ENCODE results near the gene GABRB1. TPM values are rescaled to one million over a fixed set of nuclear protein-coding genes. Genes with fewer than 3 reads are reported as not detected.

Gene GABRB1
- polyA plus RNA-seq, 2 of the 4 experiments (the other 2 are of a cell fraction), result not detected

DNA sequence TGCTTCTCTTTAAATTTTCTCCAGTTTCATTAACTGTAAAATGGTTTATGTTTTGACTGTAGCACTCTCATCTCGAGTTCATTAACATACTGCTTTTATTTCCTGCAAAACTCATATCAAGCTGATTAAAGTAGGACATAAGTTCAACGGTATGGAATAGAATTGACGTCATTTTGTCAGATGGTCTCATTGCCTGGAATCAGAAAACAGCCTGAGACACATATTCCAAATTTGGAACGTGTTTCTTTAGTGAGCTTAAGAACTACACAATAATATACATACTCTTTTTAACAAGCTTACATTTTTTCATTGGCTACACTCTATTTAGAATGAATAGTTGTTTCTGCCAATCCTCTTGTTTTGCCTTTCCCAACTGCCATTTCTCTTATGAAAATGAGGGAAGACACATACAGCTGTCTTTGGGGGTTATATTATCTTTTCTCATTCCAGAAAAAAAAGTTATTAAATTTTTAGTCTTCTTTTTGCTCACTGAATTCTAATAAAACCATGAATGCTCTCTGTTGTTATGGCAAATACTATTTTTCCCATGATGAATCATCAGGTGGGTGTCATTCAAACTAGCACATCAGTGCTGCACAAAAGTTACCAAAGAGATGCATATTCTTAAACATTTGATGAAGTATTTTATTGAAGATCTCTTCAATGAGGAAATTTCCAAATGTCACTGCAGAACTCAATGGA, 162.8 kb downstream of the GABRB1 start:
- H3K4me3 ChIP-seq, result no peak overlapping the region
- POLR2A ChIA-PET, result no interaction called here

DNA sequence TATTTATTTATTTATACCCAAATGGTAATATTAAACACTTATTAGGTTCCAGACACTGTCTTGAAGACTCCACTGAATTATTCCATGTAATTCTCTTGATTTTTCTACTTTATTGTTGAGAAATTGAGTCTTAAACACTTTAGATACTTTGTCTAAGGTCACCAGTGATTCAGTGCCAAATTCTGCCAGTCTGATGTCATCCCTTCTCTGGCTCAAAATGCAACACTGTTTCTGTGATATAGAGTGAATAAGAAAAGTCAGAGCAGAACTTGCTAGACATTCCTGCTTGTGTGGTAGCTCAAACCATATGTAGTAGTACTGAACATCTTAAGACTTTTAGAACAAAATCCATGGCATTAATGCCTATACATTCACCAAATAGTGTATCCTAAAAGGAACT, 164.3 kb downstream of the GABRB1 start:
- no peaks in the 10 kb centered on the region for H3K9me3 ChIP-seq
- no peak overlapping the region for H3K4me3 ChIP-seq
- H3K4me2 ChIP-seq, result no peak overlapping the region
- FAIRE-seq, result no peak
- no peak for ATAC-seq
- H3K27ac ChIP-seq, result no peak overlapping the region
- ChIA-PET CTCF (no interaction called here), POLR2A (no interaction called here)
- no peak for DNase-seq (ENCODE audit: low read depth in 1 of 2, low spot score in 1 of 2)
- H3K4me1 ChIP-seq, result no peaks in the 10 kb centered on the region
- TF ChIP-seq TP53 (CRISPR knock-in tag; IDR thresholded peaks at IDR 0.05) (no peak), EP300 (IDR thresholded peaks at IDR 0.05) (no peak), ZSCAN20 (CRISPR knock-in tag; IDR thresholded peaks at IDR 0.05) (no peak), FOXS1 (CRISPR knock-in tag; IDR thresholded peaks at IDR 0.05) (no peak), RARB (CRISPR knock-in tag; IDR thresholded peaks at IDR 0.05) (no peak), NR3C1 (IDR thresholded peaks at IDR 0.05) (no peak), SMC3 (IDR thresholded peaks at IDR 0.05) (no peak), ZFP36 (IDR thresholded peaks at IDR 0.05; ENCODE audit: borderline replicate concordance, partially characterized antibody) (no peak), BHLHE40 (IDR thresholded peaks at IDR 0.05; ENCODE audit: low read depth, low read length) (no peak), FOSB (CRISPR knock-in tag; IDR thresholded peaks at IDR 0.05) (no peak)
- TF ChIP-seq, protein P1, sequence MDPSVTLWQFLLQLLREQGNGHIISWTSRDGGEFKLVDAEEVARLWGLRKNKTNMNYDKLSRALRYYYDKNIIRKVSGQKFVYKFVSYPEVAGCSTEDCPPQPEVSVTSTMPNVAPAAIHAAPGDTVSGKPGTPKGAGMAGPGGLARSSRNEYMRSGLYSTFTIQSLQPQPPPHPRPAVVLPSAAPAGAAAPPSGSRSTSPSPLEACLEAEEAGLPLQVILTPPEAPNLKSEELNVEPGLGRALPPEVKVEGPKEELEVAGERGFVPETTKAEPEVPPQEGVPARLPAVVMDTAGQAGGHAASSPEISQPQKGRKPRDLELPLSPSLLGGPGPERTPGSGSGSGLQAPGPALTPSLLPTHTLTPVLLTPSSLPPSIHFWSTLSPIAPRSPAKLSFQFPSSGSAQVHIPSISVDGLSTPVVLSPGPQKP (IDR thresholded peaks at IDR 0.05; ENCODE audit: low read depth, low read length), result no peak

More for the DNA sequence above, 162.8 kb downstream of the GABRB1 start:
- 3% methylated on average over 4 of the region's 4 CpGs for WGBS (ENCODE audit: missing lambda C conversion rate)
- ATAC-seq (no peak), DNase-seq (ENCODE audit: low read depth in 1 of 2, low spot score in 1 of 2) (no peak), FAIRE-seq (no peak)
- CTCF ChIA-PET, result no interaction called here
- no peak overlapping the region for H3K4me2 ChIP-seq
- H3K9me3 ChIP-seq, result no peaks in the 10 kb centered on the region
- H3K27ac ChIP-seq, result no peak overlapping the region
- H3K4me1 ChIP-seq, result no peaks in the 10 kb centered on the region
- TF ChIP-seq, protein P2, sequence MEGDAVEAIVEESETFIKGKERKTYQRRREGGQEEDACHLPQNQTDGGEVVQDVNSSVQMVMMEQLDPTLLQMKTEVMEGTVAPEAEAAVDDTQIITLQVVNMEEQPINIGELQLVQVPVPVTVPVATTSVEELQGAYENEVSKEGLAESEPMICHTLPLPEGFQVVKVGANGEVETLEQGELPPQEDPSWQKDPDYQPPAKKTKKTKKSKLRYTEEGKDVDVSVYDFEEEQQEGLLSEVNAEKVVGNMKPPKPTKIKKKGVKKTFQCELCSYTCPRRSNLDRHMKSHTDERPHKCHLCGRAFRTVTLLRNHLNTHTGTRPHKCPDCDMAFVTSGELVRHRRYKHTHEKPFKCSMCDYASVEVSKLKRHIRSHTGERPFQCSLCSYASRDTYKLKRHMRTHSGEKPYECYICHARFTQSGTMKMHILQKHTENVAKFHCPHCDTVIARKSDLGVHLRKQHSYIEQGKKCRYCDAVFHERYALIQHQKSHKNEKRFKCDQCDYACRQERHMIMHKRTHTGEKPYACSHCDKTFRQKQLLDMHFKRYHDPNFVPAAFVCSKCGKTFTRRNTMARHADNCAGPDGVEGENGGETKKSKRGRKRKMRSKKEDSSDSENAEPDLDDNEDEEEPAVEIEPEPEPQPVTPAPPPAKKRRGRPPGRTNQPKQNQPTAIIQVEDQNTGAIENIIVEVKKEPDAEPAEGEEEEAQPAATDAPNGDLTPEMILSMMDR (IDR thresholded peaks at IDR 0.05), result no peak
- TF ChIP-seq RNF2 (IDR thresholded peaks at IDR 0.05; ENCODE audit: borderline replicate concordance, low read depth) (no peak), TP53 (CRISPR knock-in tag; IDR thresholded peaks at IDR 0.05) (no peak), RCOR1 (IDR thresholded peaks at IDR 0.05; ENCODE audit: low read depth, low read length) (no peak), HDAC2 (IDR thresholded peaks at IDR 0.05) (no peak), RARB (CRISPR knock-in tag; IDR thresholded peaks at IDR 0.05) (no peak), KDM5A (IDR thresholded peaks at IDR 0.05) (no peak), MAFK (IDR thresholded peaks at IDR 0.05; ENCODE audit: partially characterized antibody) (no peak), NPAS2 (CRISPR knock-in tag; IDR thresholded peaks at IDR 0.05; ENCODE audit: borderline replicate concordance) (no peak), ZC3H11A (IDR thresholded peaks at IDR 0.05) (no peak), NFE2L2 (conservative IDR thresholded peaks at IDR 0.05; ENCODE audit: low read length) (no peak), RFX5 (IDR thresholded peaks at IDR 0.05) (no peak), EP300 (IDR thresholded peaks at IDR 0.05) (no peak), POLR2AphosphoS2 (conservative IDR thresholded peaks at IDR 0.05; ENCODE audit: low read length) (no peak), TFCP2L1 (CRISPR knock-in tag; IDR thresholded peaks at IDR 0.05) (no peak)
- TF ChIP-seq, protein P3, sequence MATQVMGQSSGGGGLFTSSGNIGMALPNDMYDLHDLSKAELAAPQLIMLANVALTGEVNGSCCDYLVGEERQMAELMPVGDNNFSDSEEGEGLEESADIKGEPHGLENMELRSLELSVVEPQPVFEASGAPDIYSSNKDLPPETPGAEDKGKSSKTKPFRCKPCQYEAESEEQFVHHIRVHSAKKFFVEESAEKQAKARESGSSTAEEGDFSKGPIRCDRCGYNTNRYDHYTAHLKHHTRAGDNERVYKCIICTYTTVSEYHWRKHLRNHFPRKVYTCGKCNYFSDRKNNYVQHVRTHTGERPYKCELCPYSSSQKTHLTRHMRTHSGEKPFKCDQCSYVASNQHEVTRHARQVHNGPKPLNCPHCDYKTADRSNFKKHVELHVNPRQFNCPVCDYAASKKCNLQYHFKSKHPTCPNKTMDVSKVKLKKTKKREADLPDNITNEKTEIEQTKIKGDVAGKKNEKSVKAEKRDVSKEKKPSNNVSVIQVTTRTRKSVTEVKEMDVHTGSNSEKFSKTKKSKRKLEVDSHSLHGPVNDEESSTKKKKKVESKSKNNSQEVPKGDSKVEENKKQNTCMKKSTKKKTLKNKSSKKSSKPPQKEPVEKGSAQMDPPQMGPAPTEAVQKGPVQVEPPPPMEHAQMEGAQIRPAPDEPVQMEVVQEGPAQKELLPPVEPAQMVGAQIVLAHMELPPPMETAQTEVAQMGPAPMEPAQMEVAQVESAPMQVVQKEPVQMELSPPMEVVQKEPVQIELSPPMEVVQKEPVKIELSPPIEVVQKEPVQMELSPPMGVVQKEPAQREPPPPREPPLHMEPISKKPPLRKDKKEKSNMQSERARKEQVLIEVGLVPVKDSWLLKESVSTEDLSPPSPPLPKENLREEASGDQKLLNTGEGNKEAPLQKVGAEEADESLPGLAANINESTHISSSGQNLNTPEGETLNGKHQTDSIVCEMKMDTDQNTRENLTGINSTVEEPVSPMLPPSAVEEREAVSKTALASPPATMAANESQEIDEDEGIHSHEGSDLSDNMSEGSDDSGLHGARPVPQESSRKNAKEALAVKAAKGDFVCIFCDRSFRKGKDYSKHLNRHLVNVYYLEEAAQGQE (IDR thresholded peaks at IDR 0.05), result no peak
- TF ChIP-seq, protein P4, sequence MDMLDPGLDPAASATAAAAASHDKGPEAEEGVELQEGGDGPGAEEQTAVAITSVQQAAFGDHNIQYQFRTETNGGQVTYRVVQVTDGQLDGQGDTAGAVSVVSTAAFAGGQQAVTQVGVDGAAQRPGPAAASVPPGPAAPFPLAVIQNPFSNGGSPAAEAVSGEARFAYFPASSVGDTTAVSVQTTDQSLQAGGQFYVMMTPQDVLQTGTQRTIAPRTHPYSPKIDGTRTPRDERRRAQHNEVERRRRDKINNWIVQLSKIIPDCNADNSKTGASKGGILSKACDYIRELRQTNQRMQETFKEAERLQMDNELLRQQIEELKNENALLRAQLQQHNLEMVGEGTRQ (IDR thresholded peaks at IDR 0.05), result no peak
- TF ChIP-seq, protein P5, sequence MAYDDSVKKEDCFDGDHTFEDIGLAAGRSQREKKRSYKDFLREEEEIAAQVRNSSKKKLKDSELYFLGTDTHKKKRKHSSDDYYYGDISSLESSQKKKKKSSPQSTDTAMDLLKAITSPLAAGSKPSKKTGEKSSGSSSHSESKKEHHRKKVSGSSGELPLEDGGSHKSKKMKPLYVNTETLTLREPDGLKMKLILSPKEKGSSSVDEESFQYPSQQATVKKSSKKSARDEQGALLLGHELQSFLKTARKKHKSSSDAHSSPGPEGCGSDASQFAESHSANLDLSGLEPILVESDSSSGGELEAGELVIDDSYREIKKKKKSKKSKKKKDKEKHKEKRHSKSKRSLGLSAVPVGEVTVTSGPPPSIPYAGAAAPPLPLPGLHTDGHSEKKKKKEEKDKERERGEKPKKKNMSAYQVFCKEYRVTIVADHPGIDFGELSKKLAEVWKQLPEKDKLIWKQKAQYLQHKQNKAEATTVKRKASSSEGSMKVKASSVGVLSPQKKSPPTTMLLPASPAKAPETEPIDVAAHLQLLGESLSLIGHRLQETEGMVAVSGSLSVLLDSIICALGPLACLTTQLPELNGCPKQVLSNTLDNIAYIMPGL (CRISPR knock-in tag; IDR thresholded peaks at IDR 0.05; ENCODE audit: borderline replicate concordance), result no peak
- TF ChIP-seq, protein P6, sequence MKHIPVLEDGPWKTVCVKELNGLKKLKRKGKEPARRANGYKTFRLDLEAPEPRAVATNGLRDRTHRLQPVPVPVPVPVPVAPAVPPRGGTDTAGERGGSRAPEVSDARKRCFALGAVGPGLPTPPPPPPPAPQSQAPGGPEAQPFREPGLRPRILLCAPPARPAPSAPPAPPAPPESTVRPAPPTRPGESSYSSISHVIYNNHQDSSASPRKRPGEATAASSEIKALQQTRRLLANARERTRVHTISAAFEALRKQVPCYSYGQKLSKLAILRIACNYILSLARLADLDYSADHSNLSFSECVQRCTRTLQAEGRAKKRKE (CRISPR knock-in tag; IDR thresholded peaks at IDR 0.05; ENCODE audit: low read depth), result no peak
